Renal cortex interstitium (tissue), 11 donors: ENCODE data around the gene ELMO2. TPM values are rescaled to one million over a fixed set of nuclear protein-coding genes. Genes with fewer than 3 reads are reported as not detected.

Source experiments
- DNase-seq, 11 donors: peaks; one replicate each; pipeline ENCODE4 v3.0.0-alpha.2; 2013; ENCODE audit warnings: low read depth in 9 of 11, low spot score in 4 of 11; ENCODE audit errors: extremely low read depth in 1 of 11
- polyA plus RNA-seq, 3 donors: library from polyadenylated mRNA; unstranded; fragments of 120-200 nt; gene quantifications; one replicate each; pipeline ENCODE4 v1.2.1, GENCODE V29; 2013; ENCODE audit not compliant: insufficient read length in 3 of 3

Gene ELMO2
- polyA plus RNA-seq, 3 donors: 60.7 to 68.7 (median 64.0) TPM

GRCh38 chr20:46358346-46359058 is 47.9 kb downstream of the ELMO2 start:
- DNase-seq: no peak

- DNase-seq: no peak
These were observed 49.3 kb downstream of the ELMO2 start for GRCh38 chr20:46357030-46357514.

GRCh38 chr20:46356195-46357029 is 50.0 kb downstream of the ELMO2 start:
- DNase-seq: no peak

GRCh38 chr20:46355778-46356177 is 50.6 kb downstream of the ELMO2 start:
- no peak for DNase-seq

- no peak for DNase-seq
These were observed 51.3 kb downstream of the ELMO2 start for GRCh38 chr20:46354920-46355654.

GRCh38 chr20:46354207-46354555 is 52.2 kb downstream of the ELMO2 start:
- DNase-seq: no peak

GRCh38 chr20:46353500-46354206 is 52.8 kb downstream of the ELMO2 start:
- DNase-seq: no peak

- no peak for DNase-seq
These were observed 54.0 kb downstream of the ELMO2 start for GRCh38 chr20:46352370-46352938.

- DNase-seq: no peak
These were observed 54.9 kb downstream of the ELMO2 start for GRCh38 chr20:46351357-46352058.

GRCh38 chr20:46350986-46351267 is 55.5 kb downstream of the ELMO2 start:
- DNase-seq: no peak

- no peak for DNase-seq
These were observed 56.0 kb downstream of the ELMO2 start for GRCh38 chr20:46350201-46350985.

- no peak for DNase-seq
These were observed 56.7 kb downstream of the ELMO2 start for GRCh38 chr20:46349742-46350056.

GRCh38 chr20:46349035-46349741 is 57.2 kb downstream of the ELMO2 start:
- DNase-seq: peak in 1 of 11 donors; percentile 47

GRCh38 chr20:46347841-46348803 is 58.3 kb downstream of the ELMO2 start:
- DNase-seq: no peak

- no peak for DNase-seq
These were observed 59.6 kb downstream of the ELMO2 start for GRCh38 chr20:46346770-46347169.

GRCh38 chr20:46344488-46345162 is 61.8 kb downstream of the ELMO2 start:
- no peak for DNase-seq
